HG03457 (cell line): Measurements from ENCODE around the gene MYO1A.
"Not testable (repeated sequence)": the region's sequence is repeated elsewhere in the genome, so short reads cannot be mapped to it uniquely, and the experiment has no call there.

ENCODE experiments used
- ATAC-seq: cut with Tn5 transposase; IDR thresholded peaks from one replicate; pipeline ENCODE4 v1.9.1; 2021; ENCODE audit warnings: moderate number of reproducible peaks; ENCODE audit not compliant: unreplicated experiment

The MYO1A gene

GRCh38 chr12:57087691-57088353, 37.9 kb upstream of the MYO1A start:
- ATAC-seq: peak; percentile 13

GRCh38 chr12:57087010-57087690, 37.2 kb upstream of the MYO1A start:
- peak; percentile 23 for ATAC-seq

- no peak for ATAC-seq
Measured at GRCh38 chr12:57086493-57087009, 36.6 kb upstream of the MYO1A start.

- no peak for ATAC-seq
Measured at GRCh38 chr12:57085999-57086492, 36.1 kb upstream of the MYO1A start.

GRCh38 chr12:57080855-57081254, 30.9 kb upstream of the MYO1A start:
- no peak for ATAC-seq

GRCh38 chr12:57079821-57080220, 29.9 kb upstream of the MYO1A start:
- no peak for ATAC-seq

- ATAC-seq: peak; percentile 92
Measured at GRCh38 chr12:57078519-57079404, 28.8 kb upstream of the MYO1A start, which contains the start of gene NEMP1. TSS of gene NEMP1 (minus strand) at chr12:57078791. CDS start at chr12:57078745, 46 bp downstream.

- ATAC-seq: not testable (repeated sequence)
Measured at GRCh38 chr12:57073566-57074450, 23.9 kb upstream of the MYO1A start.

GRCh38 chr12:57072661-57073060, 22.7 kb upstream of the MYO1A start:
- ATAC-seq: no peak

- peak; percentile 62 for ATAC-seq
Measured at GRCh38 chr12:57069523-57069922, 19.6 kb upstream of the MYO1A start.

- ATAC-seq: no peak
Measured at GRCh38 chr12:57066245-57066644, 16.3 kb upstream of the MYO1A start.

- peak; percentile 75 for ATAC-seq
Measured at GRCh38 chr12:57063991-57064685, 14.2 kb upstream of the MYO1A start.

GRCh38 chr12:57058454-57058853, 8.5 kb upstream of the MYO1A start:
- no peak for ATAC-seq

- ATAC-seq: no peak
Measured at GRCh38 chr12:57057067-57057751, 7.3 kb upstream of the MYO1A start.

- no peak for ATAC-seq
Measured at GRCh38 chr12:57055824-57056223, 5.9 kb upstream of the MYO1A start.

GRCh38 chr12:57053901-57054300, 4.0 kb upstream of the MYO1A start:
- not testable (repeated sequence) for ATAC-seq

GRCh38 chr12:57053146-57053545, 3.2 kb upstream of the MYO1A start:
- not testable (repeated sequence) for ATAC-seq

- ATAC-seq: no peak
Measured at GRCh38 chr12:57051011-57051410, 1.1 kb upstream of the MYO1A start.

GRCh38 chr12:57049119-57049446, 846 bp downstream of the MYO1A start:
- ATAC-seq: no peak
